Ectodermal cell (in vitro differentiated cells): Measurements from ENCODE around the gene ORMDL2.

Source experiments
- H3K27ac ChIP-seq: 2 replicates; pipeline ENCODE4 v1.7.0; 2013; ENCODE audit warnings: mild to moderate bottlenecking, low read depth, low read length; ENCODE audit not compliant: insufficient read depth, poor library complexity, severe bottlenecking
- H3K27me3 ChIP-seq: 2 replicates; pipeline ENCODE4 v1.7.0; 2013; ENCODE audit warnings: mild to moderate bottlenecking, low read length; ENCODE audit not compliant: insufficient read depth, control insufficient read depth, poor library complexity, severe bottlenecking
- H3K36me3 ChIP-seq: one replicate; pipeline ENCODE4 v1.7.0; 2013; ENCODE audit warnings: low read length; ENCODE audit not compliant: control insufficient read depth, insufficient read depth
- H3K4me1 ChIP-seq: one replicate; pipeline ENCODE4 v1.7.0; 2013; ENCODE audit warnings: low read length; ENCODE audit not compliant: control insufficient read depth, insufficient read depth
- H3K4me3 ChIP-seq: 2 replicates; pipeline ENCODE4 v1.7.0; 2013; ENCODE audit warnings: low read depth, low read length, control low read depth; ENCODE audit not compliant: insufficient read depth
- H3K9me3 ChIP-seq: 2 replicates; pipeline ENCODE4 v1.7.0; 2013; ENCODE audit warnings: mild to moderate bottlenecking, low read length, moderate library complexity; ENCODE audit not compliant: control insufficient read depth
- WGBS, 2 experiments: methylation state at CpG; one replicate each; pipeline ENCODE4 v1.1.7; 2013; ENCODE audit warnings: missing lambda C conversion rate in 2 of 2; 5-methylcytosine and 5-hydroxymethylcytosine counted together

The ORMDL2 gene

DNA sequence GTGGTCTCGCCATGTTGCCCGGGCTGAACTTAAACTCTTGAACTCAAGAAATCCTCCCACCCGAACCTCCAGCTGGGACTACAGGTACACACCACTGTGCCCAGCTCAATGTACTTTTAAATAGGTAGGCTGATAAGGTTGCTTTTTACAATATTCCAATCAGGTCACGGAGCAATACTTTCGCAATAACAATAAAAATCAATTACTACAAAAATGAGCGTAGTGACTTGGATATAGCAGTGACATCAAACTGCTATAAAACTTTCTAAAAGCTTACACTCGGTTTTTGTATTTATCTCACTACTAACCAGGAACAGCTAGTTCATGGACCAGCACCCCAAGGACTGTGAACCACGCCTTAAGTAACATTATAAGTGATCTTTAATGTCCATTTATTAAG, 10.9 kb upstream of the ORMDL2 start:
- no peaks in the 10 kb centered on the region for H3K4me1 ChIP-seq
- H3K27me3 ChIP-seq, result no peaks in the 10 kb centered on the region
- no peaks in the 10 kb centered on the region for H3K9me3 ChIP-seq
- H3K4me3 ChIP-seq, result no peak overlapping the region
- H3K27ac ChIP-seq, result no peak overlapping the region
- H3K36me3 ChIP-seq, result peaks cover 13% of the 10 kb centered on the region
- 95 to 97% methylated on average over 8 of the region's 8 CpGs for WGBS, 2 experiments

DNA sequence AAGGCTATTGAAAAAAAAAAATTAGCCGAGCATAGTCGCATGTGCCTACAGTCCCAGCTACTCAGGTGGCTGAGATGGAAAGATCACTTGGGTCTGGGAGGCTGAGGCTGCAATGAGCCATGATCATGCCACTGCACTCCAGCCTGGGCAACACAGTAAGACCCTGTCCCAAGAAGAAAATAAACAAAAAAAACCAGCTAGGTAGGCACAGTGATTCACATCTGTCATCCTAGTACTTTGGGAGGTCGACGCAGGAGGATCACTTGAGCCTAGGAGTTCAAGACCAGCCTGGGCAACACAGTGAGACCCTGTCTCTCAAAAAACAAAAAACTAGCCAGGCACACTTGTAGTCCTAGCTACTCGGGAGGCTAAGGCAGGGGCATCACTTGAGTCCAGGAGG, 8.6 kb upstream of the ORMDL2 start:
- 96 to 98% methylated on average over 4 to 5 of the region's 5 CpGs for WGBS, 2 experiments
- Histone ChIP-seq H3K27me3 (no peaks in the 10 kb centered on the region), H3K4me1 (no peaks in the 10 kb centered on the region)

DNA sequence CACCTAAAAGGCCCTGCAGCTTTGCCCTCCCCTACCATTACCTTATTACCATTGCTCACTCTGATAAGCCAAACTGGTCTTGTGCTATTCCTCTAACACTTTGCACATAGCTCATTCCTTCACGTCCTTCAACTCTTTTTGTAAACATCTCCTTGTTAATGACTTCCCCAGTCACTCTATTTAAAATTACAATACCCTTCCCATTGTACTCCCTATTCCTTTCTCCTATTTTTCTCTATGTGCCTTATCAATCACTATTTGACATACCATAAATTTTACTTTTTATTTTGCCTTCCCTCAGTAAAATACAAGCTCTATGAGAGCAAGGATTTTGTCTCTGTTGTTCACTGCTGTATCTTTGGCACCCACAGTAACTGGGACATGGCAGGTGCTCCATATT, 5.8 kb upstream of the ORMDL2 start:
- H3K4me3 ChIP-seq, result no peak overlapping the region
- H3K9me3 ChIP-seq, result no peaks in the 10 kb centered on the region
- H3K27ac ChIP-seq, result no peak overlapping the region
- 54 to 67% methylated on average over 1 of the region's 1 CpG for WGBS, 2 experiments
- H3K27me3 ChIP-seq, result no peaks in the 10 kb centered on the region
- H3K36me3 ChIP-seq, result peaks cover 4% of the 10 kb centered on the region
- H3K4me1 ChIP-seq, result peaks cover 12% of the 10 kb centered on the region

More for the DNA sequence above, 8.6 kb upstream of the ORMDL2 start:
- Histone ChIP-seq H3K9me3 (no peaks in the 10 kb centered on the region), H3K36me3 (peaks cover 4% of the 10 kb centered on the region), H3K4me3 (no peak overlapping the region), H3K27ac (no peak overlapping the region)

DNA sequence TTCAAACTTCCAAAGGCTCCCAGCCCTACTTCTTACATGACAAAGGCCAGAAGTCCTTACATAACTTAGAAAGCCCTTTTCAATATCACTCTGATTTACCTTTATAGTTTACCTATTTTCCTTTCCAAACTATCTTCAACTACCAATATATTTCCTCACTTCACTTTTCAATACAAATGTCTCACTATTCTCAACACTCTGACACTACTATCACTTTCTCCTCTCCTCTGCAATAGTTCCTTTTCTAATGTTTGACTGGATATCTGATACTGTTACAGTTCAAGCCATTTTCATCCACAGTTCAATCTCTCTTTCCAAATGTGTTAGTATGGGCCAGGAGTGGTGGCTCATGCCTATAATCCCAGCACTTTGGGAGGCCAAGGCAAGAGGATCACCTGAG, 3.6 kb upstream of the ORMDL2 start:
- Histone ChIP-seq H3K9me3 (no peaks in the 10 kb centered on the region), H3K4me3 (no peak overlapping the region), H3K27me3 (no peaks in the 10 kb centered on the region), H3K27ac (no peak overlapping the region), H3K4me1 (peaks cover 12% of the 10 kb centered on the region), H3K36me3 (peaks cover under 1% of the 10 kb centered on the region)

DNA sequence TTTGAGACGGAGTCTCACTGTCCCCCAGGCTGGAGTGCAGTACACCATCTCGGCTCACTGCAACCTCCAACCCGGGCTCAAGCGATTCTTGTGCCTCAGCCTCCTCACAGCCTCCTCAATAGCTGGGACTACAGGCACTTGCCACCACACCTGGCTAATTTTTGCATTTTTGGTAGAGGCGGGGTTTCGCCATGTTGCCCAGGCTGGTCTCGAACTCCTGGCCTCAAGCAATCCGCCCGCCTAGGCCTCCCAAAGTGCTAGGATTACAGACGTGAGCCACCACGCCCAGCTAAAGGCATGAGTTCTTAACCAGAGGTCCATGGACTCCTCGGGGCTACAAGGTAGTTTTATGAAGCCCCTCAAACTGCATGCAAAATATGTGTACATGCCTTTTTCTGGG, 2.4 kb upstream of the ORMDL2 start:
- Histone ChIP-seq H3K9me3 (no peaks in the 10 kb centered on the region), H3K27me3 (no peaks in the 10 kb centered on the region), H3K4me3 (no peak overlapping the region), H3K4me1 (peaks cover 12% of the 10 kb centered on the region), H3K36me3 (peaks cover 9% of the 10 kb centered on the region), H3K27ac (no peak overlapping the region)
- 90 to 93% methylated on average over 12 of the region's 12 CpGs for WGBS, 2 experiments

DNA sequence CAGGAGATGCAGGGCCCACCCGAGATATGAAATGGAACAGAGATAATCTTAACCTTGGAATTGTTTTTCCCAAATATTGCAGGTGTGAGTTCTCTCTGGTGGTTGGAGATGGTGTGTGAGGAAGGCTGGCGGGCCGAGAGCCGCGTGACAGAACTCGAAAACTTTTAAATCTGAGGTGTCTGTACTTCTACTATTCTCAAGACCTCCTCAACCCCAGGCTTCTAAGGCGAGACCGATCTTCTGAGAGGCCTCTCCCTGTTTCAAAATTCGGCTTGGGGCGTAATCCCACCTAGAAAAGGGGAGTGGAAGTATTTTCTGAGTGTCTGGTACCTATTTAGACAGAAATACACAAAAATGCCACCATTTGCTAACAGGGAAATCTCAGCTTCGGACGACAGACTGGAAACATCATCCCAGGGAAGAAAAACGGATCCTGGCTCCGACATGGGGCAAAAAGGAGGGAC, 928 bp upstream of the ORMDL2 start:
- no peak overlapping the region for H3K27ac ChIP-seq
- no peaks in the 10 kb centered on the region for H3K27me3 ChIP-seq
- WGBS, 2 experiments, result 1 to 3% methylated on average over 10 to 14 of the region's 14 CpGs
- H3K4me1 ChIP-seq, result peaks cover 12% of the 10 kb centered on the region
- no peaks in the 10 kb centered on the region for H3K9me3 ChIP-seq
- peaks cover 22% of the 10 kb centered on the region for H3K36me3 ChIP-seq
- peak overlapping the region; percentile 97 for H3K4me3 ChIP-seq

DNA sequence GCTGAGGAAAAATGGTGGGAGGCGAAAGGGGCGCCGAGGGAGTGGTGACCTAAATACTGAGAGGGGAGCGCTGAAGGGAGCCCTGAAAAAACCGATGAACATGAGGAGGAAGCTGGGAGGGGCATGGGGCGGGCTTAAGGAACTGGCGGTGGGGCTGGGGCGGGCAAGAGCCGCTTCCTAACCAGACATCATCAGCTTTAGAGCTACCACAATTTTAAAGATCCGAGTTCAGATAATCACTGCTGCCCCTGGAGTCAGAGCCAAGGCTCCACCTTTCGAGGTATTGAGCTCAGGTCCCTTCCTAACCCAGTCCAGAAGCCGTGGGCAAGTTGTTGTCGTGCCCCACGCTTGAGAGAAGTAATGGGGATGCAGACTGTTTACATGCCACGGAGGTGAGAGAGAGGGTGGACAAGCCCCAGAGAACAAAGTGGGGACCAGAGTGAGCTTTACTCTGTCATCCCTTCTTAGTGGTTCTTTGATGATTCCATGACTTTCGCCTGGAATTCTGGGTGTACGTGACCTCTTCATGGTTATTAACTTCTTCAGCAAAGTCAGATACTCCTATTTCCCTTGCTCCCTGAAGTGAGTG, 393 bp downstream of the ORMDL2 start:
- Histone ChIP-seq H3K9me3 (no peaks in the 10 kb centered on the region), H3K27me3 (no peaks in the 10 kb centered on the region), H3K36me3 (peaks cover 27% of the 10 kb centered on the region), H3K27ac (no peak overlapping the region), H3K4me3 (peak overlapping the region; percentile 97), H3K4me1 (peaks cover 12% of the 10 kb centered on the region)
- WGBS, 2 experiments, result 5 to 6% methylated on average over 17 of the region's 17 CpGs

DNA sequence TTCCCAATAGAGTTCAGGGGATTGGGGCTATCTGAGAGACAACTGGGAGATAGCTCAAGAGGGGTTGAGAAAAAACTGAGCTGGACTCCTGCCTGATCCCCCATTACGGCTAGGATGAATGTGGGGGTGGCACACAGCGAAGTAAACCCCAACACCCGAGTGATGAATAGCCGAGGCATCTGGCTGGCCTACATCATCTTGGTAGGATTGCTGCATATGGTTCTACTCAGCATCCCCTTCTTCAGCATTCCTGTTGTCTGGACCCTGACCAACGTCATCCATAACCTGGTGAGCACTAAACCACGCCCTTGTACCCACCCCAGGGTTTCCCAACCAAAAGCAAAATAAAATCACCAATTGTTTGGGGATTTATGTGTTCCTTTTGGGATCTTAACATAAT, 1.0 kb downstream of the ORMDL2 start:
- no peaks in the 10 kb centered on the region for H3K27me3 ChIP-seq
- H3K4me3 ChIP-seq, result peak overlapping the region; percentile 97
- H3K9me3 ChIP-seq, result no peaks in the 10 kb centered on the region
- peaks cover 27% of the 10 kb centered on the region for H3K36me3 ChIP-seq
- WGBS, 2 experiments, result 90 to 92% methylated on average over 6 of the region's 6 CpGs
- H3K4me1 ChIP-seq, result peaks cover 12% of the 10 kb centered on the region
- H3K27ac ChIP-seq, result no peak overlapping the region

DNA sequence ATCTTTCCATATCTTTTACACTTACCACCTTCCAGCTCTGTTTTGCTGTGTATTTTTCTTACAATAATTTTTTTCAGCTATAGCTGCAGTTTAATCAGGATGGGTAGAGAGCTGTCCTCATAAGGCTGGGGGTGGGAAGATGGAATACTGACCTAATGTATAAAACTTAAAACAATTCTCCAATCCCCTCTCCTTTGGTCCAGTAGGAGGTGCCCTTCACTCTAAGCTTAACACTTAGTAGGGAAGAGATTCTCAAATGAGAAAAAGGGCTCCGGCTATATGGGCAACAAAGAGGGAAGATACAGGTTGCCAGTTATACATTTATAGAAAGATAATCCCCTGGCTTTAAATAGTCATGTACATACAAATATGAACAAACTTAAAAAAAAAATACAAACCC, 2.8 kb downstream of the ORMDL2 start:
- Histone ChIP-seq H3K4me3 (no peak overlapping the region), H3K9me3 (no peaks in the 10 kb centered on the region), H3K36me3 (peaks cover 27% of the 10 kb centered on the region), H3K27me3 (no peaks in the 10 kb centered on the region), H3K4me1 (peaks cover 3% of the 10 kb centered on the region), H3K27ac (no peak overlapping the region)
- 100% methylated on average over 1 of the region's 1 CpG; no CpG with 5 or more reads in 1 of the 2 experiments for WGBS, 2 experiments

DNA sequence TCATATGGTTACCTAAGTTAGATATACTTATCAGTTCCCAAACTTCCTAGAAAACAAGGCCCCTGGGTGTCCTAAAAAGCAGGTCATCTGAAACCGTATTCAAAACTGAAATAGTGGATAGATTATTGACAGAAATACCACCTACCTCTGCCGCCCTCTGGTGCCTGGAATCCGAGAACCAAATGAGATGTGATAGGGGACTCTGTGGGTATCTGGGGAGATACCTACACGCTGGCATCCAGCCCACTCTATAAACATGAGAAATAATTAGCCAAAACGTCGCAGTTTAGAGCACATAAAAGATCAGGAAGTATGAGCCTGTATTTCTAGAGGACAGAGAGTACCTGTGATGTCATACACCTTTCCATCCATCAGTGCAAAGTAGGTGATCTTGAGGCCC, 4.4 kb downstream of the ORMDL2 start:
- Histone ChIP-seq H3K27ac (no peak overlapping the region), H3K4me3 (no peak overlapping the region), H3K36me3 (peaks cover 27% of the 10 kb centered on the region), H3K27me3 (no peaks in the 10 kb centered on the region), H3K9me3 (no peaks in the 10 kb centered on the region), H3K4me1 (no peaks in the 10 kb centered on the region)
- 69 to 79% methylated on average over 5 to 6 of the region's 6 CpGs for WGBS, 2 experiments

DNA sequence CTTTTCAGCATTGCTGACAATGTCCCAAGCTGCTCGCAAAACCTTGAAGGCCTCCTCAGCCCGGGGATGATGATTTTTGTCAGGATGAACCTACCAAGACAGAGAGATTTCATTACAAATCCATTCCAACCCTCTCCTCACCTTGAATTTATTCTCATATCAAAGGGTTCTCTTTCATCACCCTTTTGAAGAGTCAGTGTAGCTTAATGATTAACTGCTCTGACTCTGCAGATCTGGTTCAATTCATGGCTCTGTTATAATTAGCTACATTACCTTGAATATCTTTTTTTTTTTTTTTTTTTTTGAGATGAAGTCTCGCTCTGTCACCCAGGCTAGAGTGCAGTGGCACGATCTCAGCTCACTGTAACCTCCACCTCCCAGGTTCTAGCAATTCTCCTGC, 5.6 kb downstream of the ORMDL2 start:
- peaks cover 32% of the 10 kb centered on the region for H3K36me3 ChIP-seq
- H3K9me3 ChIP-seq, result no peaks in the 10 kb centered on the region

More for the DNA sequence above, 5.6 kb downstream of the ORMDL2 start:
- peaks cover 5% of the 10 kb centered on the region for H3K4me1 ChIP-seq
- 95% methylated on average over 4 of the region's 4 CpGs for WGBS, 2 experiments
- H3K4me3 ChIP-seq, result no peak overlapping the region
- no peaks in the 10 kb centered on the region for H3K27me3 ChIP-seq
- no peak overlapping the region for H3K27ac ChIP-seq
